NCI-H2171 (cell line): Measurements from ENCODE around the gene SEC22B.
"Not testable (repeated sequence)": the region's sequence is repeated elsewhere in the genome, so short reads cannot be mapped to it uniquely, and the experiment has no call there.

Experiments used
- DNase-seq: peaks from one replicate; lab custom pipeline; 2025; lab: John Stamatoyannopoulos, UW

The SEC22B gene

GRCh38 chr1:120145806-120146205 is 30.5 kb downstream of the SEC22B start:
- DNase-seq = not testable (repeated sequence)

- not testable (repeated sequence) for DNase-seq
Observed at GRCh38 chr1:120144626-120145025, 31.7 kb downstream of the SEC22B start.

GRCh38 chr1:120144169-120144568 is 32.2 kb downstream of the SEC22B start:
- DNase-seq = not testable (repeated sequence)

GRCh38 chr1:120143334-120143733 is 33.0 kb downstream of the SEC22B start:
- not testable (repeated sequence) for DNase-seq

- not testable (repeated sequence) for DNase-seq
Observed at GRCh38 chr1:120142512-120143263, 33.6 kb downstream of the SEC22B start.

GRCh38 chr1:120141865-120142264 is 34.5 kb downstream of the SEC22B start:
- not testable (repeated sequence) for DNase-seq

- DNase-seq = not testable (repeated sequence)
Observed at GRCh38 chr1:120140656-120141265, 35.6 kb downstream of the SEC22B start.

- not testable (repeated sequence) for DNase-seq
Observed at GRCh38 chr1:120136086-120136485, 40.2 kb downstream of the SEC22B start.

GRCh38 chr1:120133928-120134325 is 42.4 kb downstream of the SEC22B start:
- DNase-seq = not testable (repeated sequence)

- no peak for DNase-seq
Observed at GRCh38 chr1:120133228-120133927, 42.9 kb downstream of the SEC22B start.

GRCh38 chr1:120132406-120132763 is 43.9 kb downstream of the SEC22B start:
- DNase-seq = not testable (repeated sequence)

GRCh38 chr1:120131611-120132405 is 44.5 kb downstream of the SEC22B start:
- DNase-seq = not testable (repeated sequence)

- DNase-seq = not testable (repeated sequence)
Observed at GRCh38 chr1:120127921-120128320, 48.4 kb downstream of the SEC22B start.

GRCh38 chr1:120126216-120126615 is 50.1 kb downstream of the SEC22B start:
- not testable (repeated sequence) for DNase-seq

- DNase-seq = not testable (repeated sequence)
Observed at GRCh38 chr1:120124628-120125027, 51.7 kb downstream of the SEC22B start.

GRCh38 chr1:120123813-120124510 is 52.4 kb downstream of the SEC22B start:
- DNase-seq = not testable (repeated sequence)

GRCh38 chr1:120122262-120122893 is 53.9 kb downstream of the SEC22B start:
- not testable (repeated sequence) for DNase-seq

GRCh38 chr1:120121830-120122229 is 54.5 kb downstream of the SEC22B start:
- not testable (repeated sequence) for DNase-seq

GRCh38 chr1:120120525-120120924 is 55.8 kb downstream of the SEC22B start:
- not testable (repeated sequence) for DNase-seq

- DNase-seq = not testable (repeated sequence)
Observed at GRCh38 chr1:120117371-120118177, 58.7 kb downstream of the SEC22B start.
